NT2/D1 (cell line): Measurements from ENCODE around the gene ATP8B2.

Source experiments
- SUZ12 ChIP-seq: IDR thresholded peaks from 2 replicates; pipeline ENCODE4 v1.6.1; 2011; ENCODE audit not compliant: insufficient read length, insufficient read depth; ENCODE audit errors: extremely low read depth
- YY1 ChIP-seq: IDR thresholded peaks from 2 replicates; pipeline ENCODE4 v1.6.1; 2011; ENCODE audit not compliant: insufficient read length, insufficient read depth
- ZNF274 ChIP-seq: IDR thresholded peaks from 2 replicates; pipeline ENCODE4 v1.6.1; 2011; ENCODE audit warnings: mild to moderate bottlenecking, low read depth, low read length

GRCh38 chr1:154350383-154350782 is 25.1 kb downstream of the ATP8B2 start:
- TF ChIP-seq ZNF274 (no peak), YY1 (no peak), SUZ12 (no peak)
